GM19324 (cell line): ENCODE data around the gene ZDHHC11.
"Not testable (repeated sequence)": the region's sequence is repeated elsewhere in the genome, so short reads cannot be mapped to it uniquely, and the experiment has no call there.

Source experiments
- ATAC-seq: cut with Tn5 transposase; IDR thresholded peaks from one replicate; pipeline ENCODE4 v1.9.1; 2021; ENCODE audit warnings: mild to moderate bottlenecking, moderate library complexity; ENCODE audit not compliant: unreplicated experiment, low FRiP score

Gene ZDHHC11

GRCh38 chr5:880816-881550 is 30.2 kb upstream of the ZDHHC11 start:
- ATAC-seq = no peak

GRCh38 chr5:878677-879076 is 27.9 kb upstream of the ZDHHC11 start:
- not testable (repeated sequence) for ATAC-seq

GRCh38 chr5:878125-878524 is 27.3 kb upstream of the ZDHHC11 start:
- no peak for ATAC-seq

- ATAC-seq = no peak
Measured at GRCh38 chr5:876398-877365, 25.9 kb upstream of the ZDHHC11 start.

- ATAC-seq = no peak
Measured at GRCh38 chr5:875931-876330, 25.1 kb upstream of the ZDHHC11 start.

- no peak for ATAC-seq
Measured at GRCh38 chr5:873328-873727, 22.5 kb upstream of the ZDHHC11 start.

- no peak for ATAC-seq
Measured at GRCh38 chr5:872301-872700, 21.5 kb upstream of the ZDHHC11 start.

- no peak for ATAC-seq
Measured at GRCh38 chr5:871596-872298, 21.0 kb upstream of the ZDHHC11 start.

GRCh38 chr5:870956-871355 is 20.2 kb upstream of the ZDHHC11 start:
- no peak for ATAC-seq

- no peak for ATAC-seq
Measured at GRCh38 chr5:868428-869135, 17.8 kb upstream of the ZDHHC11 start.

GRCh38 chr5:867300-867870 is 16.6 kb upstream of the ZDHHC11 start:
- no peak for ATAC-seq

GRCh38 chr5:865771-866170 is 15.0 kb upstream of the ZDHHC11 start:
- no peak for ATAC-seq

- ATAC-seq = no peak
Measured at GRCh38 chr5:865168-865521, 14.4 kb upstream of the ZDHHC11 start.

GRCh38 chr5:864492-865167 is 13.8 kb upstream of the ZDHHC11 start:
- no peak for ATAC-seq

GRCh38 chr5:863244-863805 is 12.5 kb upstream of the ZDHHC11 start:
- no peak for ATAC-seq

- ATAC-seq = no peak
Measured at GRCh38 chr5:862367-863243, 11.8 kb upstream of the ZDHHC11 start.

- ATAC-seq = no peak
Measured at GRCh38 chr5:861442-862366, 10.9 kb upstream of the ZDHHC11 start.
